MV-4-11 (cell line): Measurements from ENCODE around the gene MYO1H.

Experiments used
- DNase-seq: peaks from one replicate; lab custom pipeline; 2025; lab: John Stamatoyannopoulos, UW

Gene MYO1H

DNA sequence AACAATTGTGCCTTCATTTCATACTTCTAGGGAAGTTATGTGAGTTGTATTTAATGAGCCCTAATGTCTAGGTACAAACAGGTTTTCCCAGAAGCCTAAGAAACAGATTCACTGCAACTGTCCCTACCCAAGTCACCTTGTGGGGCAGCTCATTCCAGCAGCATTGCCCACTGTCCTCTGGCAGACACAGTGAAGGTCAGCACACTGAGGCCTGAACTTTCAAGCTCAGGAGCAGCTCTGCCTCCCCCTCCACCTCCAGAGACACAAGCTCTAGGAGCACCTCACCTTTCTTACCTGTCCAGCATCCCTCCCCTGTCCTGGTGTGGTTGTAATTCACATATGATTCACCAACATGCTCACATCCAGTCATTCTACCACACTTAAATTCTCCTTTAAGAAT is 145.4 kb downstream of the MYO1H start:
- DNase-seq, result no peak

DNA sequence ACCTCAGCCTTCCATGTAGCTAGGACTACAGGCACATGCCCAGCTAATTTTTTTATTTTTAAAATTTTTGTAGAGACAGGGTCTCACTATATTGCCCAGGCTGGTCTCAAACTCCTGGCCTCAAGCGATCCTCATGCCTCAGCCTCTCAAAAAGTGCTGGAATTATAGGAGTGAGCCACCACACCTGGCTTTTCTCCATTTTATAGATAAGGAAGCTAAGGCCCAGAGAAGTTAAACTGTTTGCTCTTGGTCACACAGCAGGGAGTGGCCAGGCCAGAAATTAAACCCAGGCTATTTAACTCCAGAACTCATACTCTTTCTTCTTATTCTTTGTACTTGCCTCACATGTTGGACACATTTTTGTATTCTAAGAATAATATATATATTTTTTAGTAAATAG is 146.2 kb downstream of the MYO1H start:
- no peak for DNase-seq

DNA sequence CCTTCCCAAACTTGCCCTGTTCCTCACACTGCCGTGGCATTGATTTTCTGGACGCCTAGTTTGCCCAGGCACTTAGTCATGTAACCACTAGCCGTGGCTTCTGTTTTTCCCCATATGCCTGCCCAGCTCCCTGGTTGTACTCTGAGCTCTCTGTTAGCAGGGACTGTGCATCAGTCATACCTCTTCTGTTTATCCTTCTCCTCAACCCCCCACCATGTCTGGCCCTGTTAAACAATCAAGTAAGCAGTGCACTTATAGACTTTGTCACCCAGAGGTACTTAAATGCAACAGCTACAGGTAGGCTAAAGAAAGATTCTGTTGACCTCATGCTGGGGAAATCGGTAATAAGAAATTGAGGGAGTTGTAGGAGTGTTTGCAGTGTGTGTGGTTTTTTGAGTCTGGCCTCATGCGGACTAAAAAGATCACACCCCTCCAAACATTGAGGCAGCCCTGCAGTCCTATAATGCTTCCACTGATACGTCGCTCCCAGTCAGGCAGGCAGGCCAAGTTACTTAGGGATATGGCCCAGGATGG is 146.7 kb downstream of the MYO1H start:
- no peak for DNase-seq

DNA sequence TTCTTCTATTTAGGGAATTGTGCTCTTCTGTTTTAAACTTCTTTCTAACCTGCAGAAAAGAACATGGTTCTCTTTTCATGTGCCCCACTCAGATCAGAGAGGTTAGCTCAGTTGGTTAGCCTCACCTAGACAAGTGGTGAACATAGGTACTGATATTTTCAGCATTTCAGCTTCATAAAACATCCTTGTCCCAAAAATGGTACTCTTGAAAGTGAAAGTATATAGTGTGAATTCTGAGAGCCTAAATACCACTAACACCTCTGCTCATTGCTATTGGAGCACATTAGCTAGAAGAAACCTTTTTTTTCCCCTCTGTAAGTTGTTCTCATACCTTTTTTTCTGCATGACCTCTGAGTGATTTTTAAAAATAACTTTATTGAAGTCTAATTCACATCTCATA is 147.3 kb downstream of the MYO1H start:
- no peak for DNase-seq

DNA sequence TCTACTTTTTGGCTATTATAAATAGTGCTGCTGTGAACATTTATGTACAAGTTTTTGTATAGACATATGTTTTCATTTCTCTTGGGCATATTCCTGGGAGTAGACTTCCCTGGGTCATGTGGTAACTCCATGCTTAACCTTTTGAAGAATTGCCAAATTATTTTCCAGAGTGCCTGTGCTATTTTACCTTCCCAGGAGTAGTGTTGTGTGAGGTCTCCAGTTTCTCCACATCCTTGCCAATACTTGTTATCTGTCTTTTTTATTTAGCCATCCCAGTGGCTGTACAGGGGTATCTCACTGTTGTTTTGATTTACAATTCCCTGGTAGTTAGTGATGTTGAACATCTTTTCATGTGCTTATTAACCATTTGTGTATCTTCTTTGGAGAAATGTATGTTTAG is 148.6 kb downstream of the MYO1H start:
- no peak for DNase-seq

- DNase-seq, result no peak
Measured at GRCh38 chr12:109497675-109498074, 150.0 kb downstream of the MYO1H start.
